DND-41 (cell line): Measurements from ENCODE around the gene KCNAB3.

Experiments
- ATAC-seq: fragments of 200-7000 bp; cut with Tn5 transposase; 3 replicates; pipeline ENCODE4 v1.9.1; 2021; ENCODE audit warnings: low read depth; ENCODE audit not compliant: insufficient read depth
- DNase-seq: peaks from one replicate; pipeline ENCODE4 v3.0.0-alpha.2; 2020
- H2AFZ ChIP-seq: 2 replicates; pipeline ENCODE4 v1.6.0; 2012; ENCODE audit warnings: low read depth, low read length
- H3K27ac ChIP-seq: 2 replicates; pipeline ENCODE4 v1.5.1; 2012; ENCODE audit warnings: low read length, inconsistent platforms
- H3K27me3 ChIP-seq: fragments of 200-600 bp; sonication (generic); 2 replicates; pipeline ENCODE4 v1.6.0; 2012; ENCODE audit warnings: low read length, mild to moderate bottlenecking, inconsistent platforms; ENCODE audit not compliant: insufficient read depth, poor library complexity
- H3K36me3 ChIP-seq: 2 replicates; pipeline ENCODE4 v1.5.1; 2012; ENCODE audit warnings: low read length, inconsistent platforms; ENCODE audit not compliant: insufficient read depth
- H3K4me1 ChIP-seq: 2 replicates; pipeline ENCODE4 v1.5.1; 2012; ENCODE audit warnings: mild to moderate bottlenecking, low read length; ENCODE audit not compliant: insufficient read depth
- H3K4me2 ChIP-seq: 2 replicates; pipeline ENCODE4 v1.6.0; 2012; ENCODE audit warnings: mild to moderate bottlenecking, moderate library complexity, low read length, inconsistent platforms; ENCODE audit not compliant: insufficient read depth
- H3K4me3 ChIP-seq, 2 experiments: fragments of 200-600 bp in 1 of 2; shearing (Covaris generic) in 1 of 2; 2 replicates each; pipeline ENCODE4 v1.5.1; 2012 to 2016; ENCODE audit warnings: inconsistent platforms in 2 of 2, low read length in 2 of 2, mild to moderate bottlenecking in 2 of 2, low read depth in 1 of 2, moderate library complexity in 1 of 2
- H3K79me2 ChIP-seq: 2 replicates; pipeline ENCODE4 v1.6.0; 2012; ENCODE audit warnings: low read length, inconsistent platforms; ENCODE audit not compliant: insufficient read depth
- H3K9ac ChIP-seq: 2 replicates; pipeline ENCODE4 v1.6.0; 2012; ENCODE audit warnings: low read depth, mild to moderate bottlenecking, inconsistent platforms, low read length, moderate library complexity
- H3K9me3 ChIP-seq: 2 replicates; pipeline ENCODE4 v1.5.1; 2012; ENCODE audit warnings: low read length, moderate library complexity, mild to moderate bottlenecking, inconsistent platforms; ENCODE audit not compliant: insufficient read depth, severe bottlenecking
- H4K20me1 ChIP-seq: 2 replicates; pipeline ENCODE4 v1.6.0; 2012; ENCODE audit warnings: low read length; ENCODE audit not compliant: insufficient read depth
- EZH2 ChIP-seq: IDR thresholded peaks from 3 replicates; pipeline ENCODE4 v1.6.1; 2012; ENCODE audit warnings: borderline replicate concordance, low read depth, mild to moderate bottlenecking, moderate library complexity, low read length, inconsistent platforms; ENCODE audit not compliant: severe bottlenecking
- TF ChIP-seq, protein P1 (sequence below): IDR thresholded peaks from 2 replicates; pipeline ENCODE4 v1.5.1; 2012; ENCODE audit warnings: borderline replicate concordance, low read length, moderate library complexity, mild to moderate bottlenecking; ENCODE audit not compliant: poor library complexity, severe bottlenecking; ENCODE audit errors: extremely low read depth

The KCNAB3 gene

DNA sequence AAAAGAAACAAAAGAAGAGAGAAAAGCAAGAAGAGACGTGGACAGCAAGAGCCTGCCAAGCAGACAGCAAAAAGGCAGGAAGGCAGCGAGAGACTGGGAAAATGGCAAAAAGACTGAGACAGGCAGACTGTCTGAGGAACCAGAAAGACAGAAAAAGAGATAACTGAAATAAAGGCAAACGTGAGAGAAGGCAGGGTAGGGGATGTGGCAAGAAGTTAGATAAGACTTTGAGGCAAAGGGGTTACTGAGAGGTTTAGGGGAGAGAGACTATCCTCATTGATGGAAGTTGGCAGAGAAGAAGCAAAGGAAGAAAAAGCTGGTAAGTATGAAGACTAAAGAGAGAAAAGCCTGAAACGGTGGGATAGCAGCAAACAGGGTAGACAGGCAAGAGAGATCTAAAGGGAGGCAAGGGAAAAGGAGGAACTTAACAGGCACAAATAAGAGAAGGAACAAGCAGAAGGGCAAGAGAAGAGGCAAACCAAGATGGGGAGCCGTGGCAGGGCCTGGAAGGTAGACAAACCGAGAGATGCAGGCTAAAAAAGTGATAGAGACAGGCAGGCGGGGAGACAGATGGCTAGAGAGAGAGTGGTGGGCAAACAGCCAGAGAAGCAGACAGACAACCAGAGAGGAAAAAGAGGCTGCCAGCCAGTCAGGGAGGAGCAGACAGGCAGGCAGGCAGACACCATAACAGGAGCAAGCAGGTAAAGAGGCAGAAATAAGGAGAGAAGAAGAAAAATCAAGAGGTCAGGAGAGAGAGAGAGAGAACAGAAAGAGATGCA, 48.2 kb downstream of the KCNAB3 start:
- ATAC-seq (no peak), DNase-seq (no peak)
- H3K36me3 ChIP-seq = no peaks in the 10 kb centered on the region; the same call in 1 of the 2 replicates
- no peak overlapping the region for H3K4me2 ChIP-seq
- H3K27ac ChIP-seq = no peak overlapping the region
- H3K9ac ChIP-seq = no peak overlapping the region
- H3K4me1 ChIP-seq = peaks cover 18% of the 10 kb centered on the region
- peaks cover 15% of the 10 kb centered on the region for H3K79me2 ChIP-seq
- H3K9me3 ChIP-seq = no peaks in the 10 kb centered on the region
- H3K4me3 ChIP-seq = no peak overlapping the region
- no peak overlapping the region for H2AFZ ChIP-seq
- H3K27me3 ChIP-seq = peaks cover 2% of the 10 kb centered on the region
- H4K20me1 ChIP-seq = no peaks in the 10 kb centered on the region
- TF ChIP-seq, protein P1, sequence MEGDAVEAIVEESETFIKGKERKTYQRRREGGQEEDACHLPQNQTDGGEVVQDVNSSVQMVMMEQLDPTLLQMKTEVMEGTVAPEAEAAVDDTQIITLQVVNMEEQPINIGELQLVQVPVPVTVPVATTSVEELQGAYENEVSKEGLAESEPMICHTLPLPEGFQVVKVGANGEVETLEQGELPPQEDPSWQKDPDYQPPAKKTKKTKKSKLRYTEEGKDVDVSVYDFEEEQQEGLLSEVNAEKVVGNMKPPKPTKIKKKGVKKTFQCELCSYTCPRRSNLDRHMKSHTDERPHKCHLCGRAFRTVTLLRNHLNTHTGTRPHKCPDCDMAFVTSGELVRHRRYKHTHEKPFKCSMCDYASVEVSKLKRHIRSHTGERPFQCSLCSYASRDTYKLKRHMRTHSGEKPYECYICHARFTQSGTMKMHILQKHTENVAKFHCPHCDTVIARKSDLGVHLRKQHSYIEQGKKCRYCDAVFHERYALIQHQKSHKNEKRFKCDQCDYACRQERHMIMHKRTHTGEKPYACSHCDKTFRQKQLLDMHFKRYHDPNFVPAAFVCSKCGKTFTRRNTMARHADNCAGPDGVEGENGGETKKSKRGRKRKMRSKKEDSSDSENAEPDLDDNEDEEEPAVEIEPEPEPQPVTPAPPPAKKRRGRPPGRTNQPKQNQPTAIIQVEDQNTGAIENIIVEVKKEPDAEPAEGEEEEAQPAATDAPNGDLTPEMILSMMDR = no peak
- no peak for TF ChIP-seq EZH2

DNA sequence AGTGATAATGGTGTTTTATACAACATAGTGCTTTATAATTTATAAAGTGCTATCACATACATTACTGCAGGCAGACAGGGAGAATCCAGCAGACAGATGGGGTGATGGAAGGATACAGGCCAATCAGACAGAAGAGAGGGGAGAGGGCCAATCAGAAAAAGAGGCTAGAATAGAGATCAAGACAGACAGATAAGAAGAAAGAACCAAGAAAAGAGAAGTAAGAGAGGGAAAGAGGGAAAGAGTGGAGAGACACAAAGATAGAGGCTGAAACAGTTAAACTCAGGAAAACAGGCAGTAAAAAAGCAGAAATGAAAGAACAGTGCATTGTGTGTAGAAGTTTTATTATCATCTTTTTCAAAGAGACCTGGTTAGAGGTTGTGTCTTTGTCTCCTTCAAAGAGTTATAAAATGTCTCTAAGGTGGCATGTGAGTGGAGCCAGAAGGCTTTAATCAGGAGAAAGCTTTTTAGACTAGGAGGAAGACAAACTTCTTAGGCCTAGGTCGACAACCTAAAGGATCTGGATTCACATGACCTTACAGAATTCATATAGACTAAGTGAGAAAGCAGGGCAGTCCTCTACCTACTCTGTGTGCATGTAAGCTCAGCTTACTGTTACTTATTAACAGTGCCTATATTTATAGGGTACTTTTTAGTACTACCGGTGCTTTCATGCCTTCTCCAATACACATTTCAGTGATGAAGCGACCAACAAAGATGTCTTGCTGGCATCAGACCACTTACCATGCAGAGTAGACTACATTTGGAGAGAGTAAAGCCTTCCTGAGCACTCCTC, 49.4 kb downstream of the KCNAB3 start:
- no peaks in the 10 kb centered on the region; the same call in 1 of the 2 replicates for H3K36me3 ChIP-seq
- peaks cover 6% of the 10 kb centered on the region for H3K4me1 ChIP-seq
- H3K27ac ChIP-seq = no peak overlapping the region
- H3K27me3 ChIP-seq = no peaks in the 10 kb centered on the region
- no peak overlapping the region for H3K4me3 ChIP-seq
- no peak for ATAC-seq
- no peak overlapping the region for H2AFZ ChIP-seq
- peaks cover 3% of the 10 kb centered on the region for H3K79me2 ChIP-seq
- TF ChIP-seq, protein P1 = no peak
- H3K9me3 ChIP-seq = no peaks in the 10 kb centered on the region
- no peak overlapping the region for H3K4me2 ChIP-seq
- DNase-seq = no peak
- H4K20me1 ChIP-seq = no peaks in the 10 kb centered on the region
- H3K9ac ChIP-seq = no peak overlapping the region

DNA sequence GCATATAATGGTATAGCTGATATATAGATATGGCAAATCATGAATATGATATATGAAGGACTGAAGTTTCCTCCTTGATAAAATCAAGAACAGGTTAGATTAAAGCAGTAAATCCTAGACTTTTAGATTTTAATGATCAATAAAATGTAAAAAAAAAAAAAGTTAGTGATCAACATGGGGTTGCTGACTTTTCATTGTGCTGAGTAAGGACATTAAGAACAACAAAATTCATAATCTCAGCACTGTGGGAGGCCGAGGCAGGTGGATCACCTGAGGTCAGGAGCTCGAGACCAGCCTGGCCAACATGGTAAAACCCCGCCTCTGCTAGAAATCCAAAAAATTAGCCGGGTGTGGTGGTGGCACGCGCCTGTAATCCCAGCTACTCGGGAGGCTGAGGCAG, 51.4 kb downstream of the KCNAB3 start:
- DNase-seq (no peak), ATAC-seq (no peak)
- H3K4me1 ChIP-seq = no peaks in the 10 kb centered on the region
- H3K4me3 ChIP-seq = no peak overlapping the region
- no peaks in the 10 kb centered on the region for H3K36me3 ChIP-seq
- no peak overlapping the region for H3K4me2 ChIP-seq
- H3K9me3 ChIP-seq = no peaks in the 10 kb centered on the region
- no peaks in the 10 kb centered on the region for H3K27me3 ChIP-seq
- TF ChIP-seq, protein P1 = no peak
- TF ChIP-seq EZH2 = no peak
- no peak overlapping the region for H2AFZ ChIP-seq
- no peak overlapping the region for H3K27ac ChIP-seq
- no peak overlapping the region for H3K9ac ChIP-seq
- H4K20me1 ChIP-seq = no peaks in the 10 kb centered on the region
- H3K79me2 ChIP-seq = no peaks in the 10 kb centered on the region
